Muscle of back (tissue), 11 donors: Measurements from ENCODE around the gene MINDY4. TPM values are rescaled to one million over a fixed set of nuclear protein-coding genes. Genes with fewer than 3 reads are reported as not detected.

Experiments
- DNase-seq, 3 donors: peaks; one replicate each; pipeline versions ENCODE4 v3.0.0 to v3.0.0-alpha.2; 2013
- polyA plus RNA-seq, 10 donors: library from polyadenylated mRNA; unstranded; fragments of 120-200 nt; gene quantifications; one replicate each; pipeline ENCODE4 v1.2.1, GENCODE V29; 2013; ENCODE audit not compliant: insufficient read length in 10 of 10

MINDY4 gene
- polyA plus RNA-seq, 10 donors = 3.9 to 18.6 (median 5.2) TPM

GRCh38 chr7:30771880-30772425, 736 bp downstream of the MINDY4 start:
- peak in 1 of 3 donors; percentile 57 for DNase-seq

GRCh38 chr7:30772984-30773383, 1.8 kb downstream of the MINDY4 start:
- DNase-seq = no peak

- DNase-seq = no peak
These were observed 4.8 kb downstream of the MINDY4 start for GRCh38 chr7:30775992-30776391.

- DNase-seq = no peak
These were observed 5.8 kb downstream of the MINDY4 start for GRCh38 chr7:30776971-30777370.

GRCh38 chr7:30778255-30779025, 7.2 kb downstream of the MINDY4 start:
- peak in 1 of 3 donors; percentile 52 for DNase-seq

- no peak for DNase-seq
These were observed 8.4 kb downstream of the MINDY4 start for GRCh38 chr7:30779574-30779973.

GRCh38 chr7:30780941-30781340, 9.7 kb downstream of the MINDY4 start:
- DNase-seq = no peak

GRCh38 chr7:30782690-30783089, 11.5 kb downstream of the MINDY4 start:
- no peak for DNase-seq

GRCh38 chr7:30785786-30786185, 14.6 kb downstream of the MINDY4 start:
- no peak for DNase-seq

GRCh38 chr7:30787486-30787885, 16.3 kb downstream of the MINDY4 start:
- no peak for DNase-seq

- no peak for DNase-seq
These were observed 17.6 kb downstream of the MINDY4 start for GRCh38 chr7:30788640-30789333.

- DNase-seq = no peak
These were observed 18.1 kb downstream of the MINDY4 start for GRCh38 chr7:30789334-30789711.

- DNase-seq = no peak
These were observed 19.1 kb downstream of the MINDY4 start for GRCh38 chr7:30790356-30790755.

GRCh38 chr7:30791114-30791513, 19.9 kb downstream of the MINDY4 start:
- no peak for DNase-seq

GRCh38 chr7:30795161-30795948, 24.1 kb downstream of the MINDY4 start:
- no peak for DNase-seq

GRCh38 chr7:30796105-30796869, 25.1 kb downstream of the MINDY4 start:
- peak; percentile 76 to 89 (median 78) for DNase-seq

GRCh38 chr7:30797176-30798040, 26.2 kb downstream of the MINDY4 start:
- DNase-seq = peak in 1 of 3 donors; percentile 67

GRCh38 chr7:30799206-30799975, 28.2 kb downstream of the MINDY4 start:
- peak in 1 of 3 donors; percentile 84 for DNase-seq

- DNase-seq = no peak
These were observed 28.9 kb downstream of the MINDY4 start for GRCh38 chr7:30799976-30800661.
